Measurements from ENCODE around the gene CKB.

Gene CKB

DNA sequence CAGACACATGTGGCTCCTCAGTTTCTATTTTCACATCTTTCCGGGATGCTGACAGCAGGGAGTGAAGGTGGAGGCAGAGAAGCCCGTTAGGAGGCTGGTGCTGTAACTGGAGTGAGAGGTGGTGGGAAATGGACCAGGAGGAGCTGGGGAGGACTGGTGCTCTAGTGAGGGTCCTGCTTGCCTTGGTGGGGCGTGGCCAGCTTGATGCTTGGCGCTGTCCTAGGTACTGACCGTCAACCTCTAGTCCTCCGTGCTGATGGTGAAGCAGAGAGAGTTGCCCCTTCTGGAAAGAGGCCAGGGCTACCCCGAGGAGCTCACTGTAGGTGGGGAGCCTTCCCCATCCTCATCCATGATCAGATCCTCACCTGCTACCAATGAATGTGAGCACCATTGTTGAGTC is 7.8 kb upstream of the CKB start:
- Histone ChIP-seq H3K27ac (ENCODE audit: low read length) (no peak overlapping the region), H3K4me3 (ENCODE audit: low read length) (peak overlapping the region; percentile 85; the same call in 1 of the 2 replicates), H3K4me2 (ENCODE audit: low read depth, low read length) (peak overlapping the region; percentile 83; the same call in 1 of the 2 replicates), H3K4me1 (ENCODE audit: low read length) (no peaks in the 10 kb centered on the region), H3K9me3 (replicated peaks; ENCODE audit: insufficient read depth, low read length) (no peaks in the 10 kb centered on the region), H3K36me3 (replicated peaks; ENCODE audit: insufficient read depth, low read length) (no peaks in the 10 kb centered on the region), H2AFZ (ENCODE audit: low read length) (no peak overlapping the region), H3K27me3 (replicated peaks; ENCODE audit: insufficient read depth, low read length) (no peaks in the 10 kb centered on the region), H3F3A (ENCODE audit: insufficient read depth, low read length) (no peaks in the 10 kb centered on the region), H3K9ac (ENCODE audit: low read length) (no peak overlapping the region), H4K20me1 (ENCODE audit: insufficient read depth, low read length) (no peaks in the 10 kb centered on the region), H3K79me2 (ENCODE audit: low read length) (peaks cover 31% of the 10 kb centered on the region), H3K9me2 (replicated peaks; ENCODE audit: insufficient read depth, low read length) (no peaks in the 10 kb centered on the region)
- DNase-seq: no peak
- TF ChIP-seq EZH2phosphoT487 (IDR thresholded peaks at IDR 0.05; ENCODE audit: low read length): no peak
- TF ChIP-seq EZH2 (optimal IDR thresholded peaks at IDR 0.05; ENCODE audit: low read depth, low read length): no peak
- TF ChIP-seq, protein P1, sequence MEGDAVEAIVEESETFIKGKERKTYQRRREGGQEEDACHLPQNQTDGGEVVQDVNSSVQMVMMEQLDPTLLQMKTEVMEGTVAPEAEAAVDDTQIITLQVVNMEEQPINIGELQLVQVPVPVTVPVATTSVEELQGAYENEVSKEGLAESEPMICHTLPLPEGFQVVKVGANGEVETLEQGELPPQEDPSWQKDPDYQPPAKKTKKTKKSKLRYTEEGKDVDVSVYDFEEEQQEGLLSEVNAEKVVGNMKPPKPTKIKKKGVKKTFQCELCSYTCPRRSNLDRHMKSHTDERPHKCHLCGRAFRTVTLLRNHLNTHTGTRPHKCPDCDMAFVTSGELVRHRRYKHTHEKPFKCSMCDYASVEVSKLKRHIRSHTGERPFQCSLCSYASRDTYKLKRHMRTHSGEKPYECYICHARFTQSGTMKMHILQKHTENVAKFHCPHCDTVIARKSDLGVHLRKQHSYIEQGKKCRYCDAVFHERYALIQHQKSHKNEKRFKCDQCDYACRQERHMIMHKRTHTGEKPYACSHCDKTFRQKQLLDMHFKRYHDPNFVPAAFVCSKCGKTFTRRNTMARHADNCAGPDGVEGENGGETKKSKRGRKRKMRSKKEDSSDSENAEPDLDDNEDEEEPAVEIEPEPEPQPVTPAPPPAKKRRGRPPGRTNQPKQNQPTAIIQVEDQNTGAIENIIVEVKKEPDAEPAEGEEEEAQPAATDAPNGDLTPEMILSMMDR (IDR thresholded peaks at IDR 0.05; ENCODE audit: low read length): no peak

DNA sequence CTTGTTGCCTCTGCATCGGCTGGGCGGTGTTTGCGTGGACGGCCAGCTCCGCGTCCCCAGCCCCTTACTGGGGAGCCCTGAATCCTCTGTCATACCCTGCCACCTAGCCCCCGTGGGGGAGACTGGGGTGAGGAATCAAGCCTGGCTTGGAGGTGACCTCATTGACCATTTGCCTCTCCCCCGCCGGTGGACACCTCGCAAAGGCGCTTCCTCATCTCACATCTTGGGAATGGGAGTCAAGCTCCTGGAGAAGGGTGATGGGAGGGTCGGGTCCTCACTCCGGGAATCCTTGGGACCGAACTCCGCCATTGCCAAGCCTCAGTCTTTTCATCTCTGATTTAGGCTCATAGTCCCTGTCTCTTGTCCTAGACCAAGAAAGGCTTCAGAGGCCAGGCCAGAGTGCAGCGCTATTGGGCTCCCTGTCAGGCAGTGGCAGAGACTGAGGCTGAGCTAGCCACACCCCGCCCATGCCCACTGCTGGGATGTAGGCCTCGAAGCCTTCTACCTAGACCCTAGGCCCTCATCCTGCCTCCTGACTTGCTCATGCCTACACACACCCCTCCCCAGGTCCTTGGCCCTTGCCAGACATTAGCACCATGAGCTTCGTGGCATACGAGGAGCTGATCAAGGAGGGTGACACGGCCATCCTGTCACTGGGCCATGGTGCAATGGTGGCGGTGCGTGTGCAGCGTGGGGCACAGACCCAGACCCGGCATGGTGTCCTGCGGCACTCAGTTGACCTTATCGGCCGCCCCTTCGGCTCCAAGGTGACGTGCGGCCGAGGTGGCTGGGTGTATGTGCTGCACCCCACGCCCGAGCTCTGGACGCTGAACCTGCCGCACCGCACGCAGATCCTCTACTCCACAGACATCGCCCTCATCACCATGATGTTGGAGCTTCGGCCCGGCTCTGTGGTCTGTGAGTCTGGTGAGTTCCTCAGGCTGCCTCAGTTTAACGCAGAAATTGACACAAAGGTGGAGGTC is 7.0 kb upstream of the CKB start:
- Histone ChIP-seq H3K9me3 (replicated peaks; ENCODE audit: insufficient read depth, low read length) (no peaks in the 10 kb centered on the region), H2AFZ (ENCODE audit: low read length) (peak overlapping the region; percentile 70; the same call in 1 of the 2 replicates), H3K27ac (ENCODE audit: low read length) (no peak overlapping the region)

DNA sequence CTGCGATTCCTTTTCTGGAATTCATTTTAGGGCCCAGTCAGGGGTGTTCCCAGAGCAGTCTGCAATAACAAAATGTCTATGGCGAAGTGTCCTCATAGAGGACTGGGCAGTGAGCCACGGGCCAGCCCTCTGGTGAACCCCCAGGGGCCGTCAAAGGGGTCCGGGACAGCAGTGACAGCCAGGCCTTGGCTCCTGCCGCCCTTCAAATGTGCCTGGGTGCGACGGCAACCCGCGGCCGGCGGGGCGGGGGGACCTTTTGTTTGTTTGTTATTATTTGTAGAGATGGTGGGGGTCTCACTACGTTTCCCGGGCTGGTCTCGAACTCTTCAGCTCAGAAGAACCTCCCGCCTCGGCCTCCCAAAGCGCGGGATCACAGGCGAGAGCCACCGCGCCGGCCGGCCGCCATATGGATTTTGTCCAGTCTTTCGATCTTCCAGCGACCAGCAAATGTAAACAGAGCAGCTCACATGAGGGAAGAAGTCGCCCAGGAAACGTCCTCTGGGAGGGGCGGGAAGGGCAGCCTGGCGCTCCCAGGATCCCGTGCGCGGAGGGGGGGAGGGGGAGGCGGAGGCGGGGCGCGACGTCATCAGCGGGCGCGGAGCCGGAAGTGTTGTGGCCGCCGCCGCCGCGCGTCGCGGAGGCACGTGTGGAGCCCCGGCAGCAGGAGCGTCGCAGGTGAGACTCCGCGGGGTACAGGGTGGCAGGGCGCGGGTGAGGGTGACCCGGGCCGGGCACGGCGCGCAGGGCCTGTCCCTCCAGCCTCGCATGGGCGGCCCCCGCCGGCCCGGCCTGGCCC is 6.2 kb upstream of the CKB start, which contains the start of gene TRMT61A:
Gene TRMT61A (plus strand): TSS at position 610 of the 796 bp plus-strand sequence. CDS start 783 bp downstream, outside the sequence.
- no peaks in the 10 kb centered on the region; the same call in 1 of the 2 replicates for H3K27me3 ChIP-seq (replicated peaks; ENCODE audit: insufficient read depth, low read length)
- H3K9me3 ChIP-seq (replicated peaks; ENCODE audit: insufficient read depth, low read length): no peaks in the 10 kb centered on the region
- peak; percentile 57 for DNase-seq
- H3K9me2 ChIP-seq (replicated peaks; ENCODE audit: insufficient read depth, low read length): no peaks in the 10 kb centered on the region
- no peaks in the 10 kb centered on the region for H3K36me3 ChIP-seq (replicated peaks; ENCODE audit: insufficient read depth, low read length)
- H4K20me1 ChIP-seq (ENCODE audit: insufficient read depth, low read length): no peaks in the 10 kb centered on the region
- H2AFZ ChIP-seq (ENCODE audit: low read length): peak within 1 kb of the TSS; percentile 70
- peak within 1 kb of the TSS; percentile 83 for H3K4me2 ChIP-seq (ENCODE audit: low read depth, low read length)
- no peak within 1 kb of the TSS for H3K27ac ChIP-seq (ENCODE audit: low read length)
- H3F3A ChIP-seq (ENCODE audit: insufficient read depth, low read length): no peaks in the 10 kb centered on the region
- TF ChIP-seq EZH2 (optimal IDR thresholded peaks at IDR 0.05; ENCODE audit: low read depth, low read length) (no peak), EZH2phosphoT487 (IDR thresholded peaks at IDR 0.05; ENCODE audit: low read length) (no peak)
- TF ChIP-seq, protein P1 (IDR thresholded peaks at IDR 0.05; ENCODE audit: low read length): no peak
- H3K9ac ChIP-seq (ENCODE audit: low read length): peak within 1 kb of the TSS; percentile 83
- no peaks in the 10 kb centered on the region for H3K4me1 ChIP-seq (ENCODE audit: low read length)
- peak within 1 kb of the TSS; percentile 85 for H3K4me3 ChIP-seq (ENCODE audit: low read length)
- H3K79me2 ChIP-seq (ENCODE audit: low read length): peaks cover 31% of the 10 kb centered on the region

More for the DNA sequence above, 7.0 kb upstream of the CKB start:
- no peak for DNase-seq
- peak overlapping the region; percentile 85 for H3K4me3 ChIP-seq (ENCODE audit: low read length)
- H3K27me3 ChIP-seq (replicated peaks; ENCODE audit: insufficient read depth, low read length): no peaks in the 10 kb centered on the region
- H3K4me1 ChIP-seq (ENCODE audit: low read length): no peaks in the 10 kb centered on the region
- TF ChIP-seq, protein P1 (IDR thresholded peaks at IDR 0.05; ENCODE audit: low read length): no peak
- TF ChIP-seq EZH2 (optimal IDR thresholded peaks at IDR 0.05; ENCODE audit: low read depth, low read length) (no peak), EZH2phosphoT487 (IDR thresholded peaks at IDR 0.05; ENCODE audit: low read length) (no peak)
- no peaks in the 10 kb centered on the region for H3F3A ChIP-seq (ENCODE audit: insufficient read depth, low read length)
- H3K4me2 ChIP-seq (ENCODE audit: low read depth, low read length): peak overlapping the region; percentile 83
- H3K9ac ChIP-seq (ENCODE audit: low read length): peak overlapping the region; percentile 78
- H3K36me3 ChIP-seq (replicated peaks; ENCODE audit: insufficient read depth, low read length): no peaks in the 10 kb centered on the region
- H4K20me1 ChIP-seq (ENCODE audit: insufficient read depth, low read length): no peaks in the 10 kb centered on the region
- H3K79me2 ChIP-seq (ENCODE audit: low read length): peaks cover 31% of the 10 kb centered on the region
- H3K9me2 ChIP-seq (replicated peaks; ENCODE audit: insufficient read depth, low read length): no peaks in the 10 kb centered on the region

Data from MM.1S (cell line).